HEK293 (cell line): ENCODE results near the gene CTPS2.
A peak's percentile ranks its signal among the peaks of the same experiment; 100 is the strongest.
"Not testable (repeated sequence)": the region's sequence is repeated elsewhere in the genome, so short reads cannot be mapped to it uniquely, and the experiment has no call there.

Experiments
- CTCF ChIA-PET: fragments of 350-600 bp; formaldehyde crosslinking; extraction: SDS; loops from one replicate; lab custom pipeline; 2021; ENCODE audit warnings: antibody characterized with exemption; lab: Yijun Ruan, JAX
- POLR2A ChIA-PET: fragments of 300-600 bp; formaldehyde crosslinking; extraction: SDS; loops from one replicate; lab custom pipeline; 2020; ENCODE audit warnings: antibody characterized with exemption, inconsistent platforms; lab: Yijun Ruan, JAX
- H3K27ac ChIP-seq: fragments of 200-500 bp; sonication (Bioruptor generic); 2 replicates; pipeline ENCODE4 v1.5.1; 2014; ENCODE audit warnings: low read depth, low read length, control low read depth, inconsistent platforms; ENCODE audit errors: extremely low read depth
- H3K36me3 ChIP-seq, 2 experiments: fragments of 200-500 bp in 1 of 2; sonication (Bioruptor generic) in 1 of 2; 1 replicate in 1 of 2; 2 replicates in 1 of 2; pipeline ENCODE4 v1.5.1; 2014 to 2017; ENCODE audit warnings: inconsistent platforms in 2 of 2, low read length in 2 of 2; ENCODE audit not compliant: control insufficient read depth in 2 of 2, insufficient read depth in 1 of 2
- H3K4me1 ChIP-seq: fragments of 200-500 bp; sonication (Bioruptor generic); 2 replicates; pipeline ENCODE4 v1.5.1; 2014; ENCODE audit warnings: mild to moderate bottlenecking, low read length, inconsistent platforms; ENCODE audit not compliant: control insufficient read depth, insufficient read depth
- H3K4me3 ChIP-seq: 2 replicates; pipeline ENCODE4 v1.5.1; 2011; ENCODE audit warnings: low read depth, mild to moderate bottlenecking, control low read depth, low read length, moderate library complexity
- H3K9me3 ChIP-seq: fragments of 200-500 bp; sonication (Bioruptor generic); 2 replicates; pipeline ENCODE4 v1.5.1; 2014; ENCODE audit warnings: low read depth, low read length, inconsistent platforms; ENCODE audit not compliant: control insufficient read depth, insufficient read depth
- ATF2 ChIP-seq: fragments of 450-650 bp; formaldehyde crosslinking; IDR thresholded peaks from 2 replicates; pipeline ENCODE4 v1.5.1; 2016; ENCODE audit warnings: missing biosample characterization, missing genetic modification characterization, low read depth
- FEZF1 ChIP-seq: fragments of 450-650 bp; formaldehyde crosslinking; IDR thresholded peaks from 2 replicates; pipeline ENCODE4 v1.5.1; 2016; ENCODE audit warnings: missing biosample characterization, missing genetic modification characterization
- GLIS1 ChIP-seq: fragments of 450-650 bp; formaldehyde crosslinking; IDR thresholded peaks from 2 replicates; pipeline ENCODE4 v1.5.1; 2016; ENCODE audit warnings: missing biosample characterization, missing genetic modification characterization
- HOXD13 ChIP-seq: sonication (generic); formaldehyde crosslinking; IDR thresholded peaks from 2 replicates; pipeline ENCODE4 v1.8.0; 2022; ENCODE audit warnings: missing genetic modification reagents, borderline replicate concordance
- KLF16 ChIP-seq: fragments of 450-650 bp; formaldehyde crosslinking; IDR thresholded peaks from 2 replicates; pipeline ENCODE4 v1.5.1; 2017; ENCODE audit warnings: missing biosample characterization, missing genetic modification characterization
- MEIS1 ChIP-seq: sonication (generic); formaldehyde crosslinking; IDR thresholded peaks from 2 replicates; pipeline ENCODE4 v1.8.1; 2022; ENCODE audit warnings: missing genetic modification reagents, mild to moderate bottlenecking, borderline replicate concordance
- REPIN1 ChIP-seq: fragments of 450-650 bp; formaldehyde crosslinking; IDR thresholded peaks from 2 replicates; pipeline ENCODE4 v1.5.1; 2017; ENCODE audit warnings: missing biosample characterization, missing genetic modification characterization, low read depth
- SCRT2 ChIP-seq: fragments of 450-650 bp; formaldehyde crosslinking; IDR thresholded peaks from 2 replicates; pipeline ENCODE4 v1.5.1; 2016; ENCODE audit warnings: missing biosample characterization, missing genetic modification characterization
- SP2 ChIP-seq: fragments of 450-650 bp; formaldehyde crosslinking; IDR thresholded peaks from 2 replicates; pipeline ENCODE4 v1.5.1; 2016; ENCODE audit warnings: missing biosample characterization, missing genetic modification characterization
- WT1 ChIP-seq: fragments of 450-650 bp; formaldehyde crosslinking; IDR thresholded peaks from 2 replicates; pipeline ENCODE4 v1.5.1; 2016; ENCODE audit warnings: missing biosample characterization, missing genetic modification characterization
- ZNF114 ChIP-seq: fragments of 450-650 bp; formaldehyde crosslinking; IDR thresholded peaks from 2 replicates; pipeline ENCODE4 v1.5.0; 2017; ENCODE audit warnings: missing biosample characterization, missing genetic modification characterization
- ZNF121 ChIP-seq: fragments of 450-650 bp; formaldehyde crosslinking; IDR thresholded peaks from 2 replicates; pipeline ENCODE4 v1.5.1; 2016; ENCODE audit warnings: missing biosample characterization, missing genetic modification characterization
- ZNF169 ChIP-seq: fragments of 450-650 bp; formaldehyde crosslinking; IDR thresholded peaks from 2 replicates; pipeline ENCODE4 v1.5.1; 2016; ENCODE audit warnings: missing biosample characterization, missing genetic modification characterization
- ZNF239 ChIP-seq: fragments of 450-650 bp; formaldehyde crosslinking; IDR thresholded peaks from 2 replicates; pipeline ENCODE4 v1.5.1; 2016; ENCODE audit warnings: missing biosample characterization, missing genetic modification characterization
- ZNF26 ChIP-seq: fragments of 450-650 bp; formaldehyde crosslinking; IDR thresholded peaks from 2 replicates; pipeline ENCODE4 v1.5.1; 2016; ENCODE audit warnings: missing biosample characterization, missing genetic modification characterization
- ZNF324 ChIP-seq: fragments of 450-650 bp; formaldehyde crosslinking; IDR thresholded peaks from 2 replicates; pipeline ENCODE4 v1.5.1; 2016; ENCODE audit warnings: missing biosample characterization, missing genetic modification characterization
- ZNF354C ChIP-seq: fragments of 450-650 bp; formaldehyde crosslinking; IDR thresholded peaks from 2 replicates; pipeline ENCODE4 v1.5.1; 2016; ENCODE audit warnings: missing biosample characterization, missing genetic modification characterization, low read depth, borderline replicate concordance
- ZNF580 ChIP-seq: fragments of 450-650 bp; formaldehyde crosslinking; IDR thresholded peaks from 2 replicates; pipeline ENCODE4 v1.5.1; 2016; ENCODE audit warnings: missing biosample characterization, missing genetic modification characterization
- ZNF600 ChIP-seq: fragments of 450-650 bp; formaldehyde crosslinking; IDR thresholded peaks from 2 replicates; pipeline ENCODE4 v1.5.1; 2016; ENCODE audit warnings: missing biosample characterization, missing genetic modification characterization
- ZNF747 ChIP-seq: fragments of 450-650 bp; formaldehyde crosslinking; IDR thresholded peaks from 2 replicates; pipeline ENCODE4 v1.5.1; 2016; ENCODE audit warnings: missing biosample characterization, missing genetic modification characterization
- ZSCAN30 ChIP-seq: fragments of 450-650 bp; IDR thresholded peaks from 2 replicates; pipeline ENCODE4 v1.5.1; 2018; ENCODE audit warnings: missing biosample characterization, mild to moderate bottlenecking, missing genetic modification characterization, moderate library complexity

Gene CTPS2

GRCh38 chrX:16727637-16728036, 15.2 kb upstream of the CTPS2 start (continued):
- TF ChIP-seq ZNF26: no peak

GRCh38 chrX:16726347-16726988, 14.0 kb upstream of the CTPS2 start:
- H3K36me3 ChIP-seq: peaks cover 12 to 15% of the 10 kb centered on the region in 2 experiments; a peak in 2 of 3 replicates
- CTCF ChIA-PET, H3K4me1 ChIP-seq, H3K4me3 ChIP-seq, H3K27ac ChIP-seq, H3K9me3 ChIP-seq, POLR2A ChIA-PET: not testable (repeated sequence)

- no peak overlapping the region for H3K27ac ChIP-seq
- H3K4me1 ChIP-seq: no peaks in the 10 kb centered on the region; the same call in 1 of the 2 replicates
- H3K4me3 ChIP-seq: no peak overlapping the region
- ChIA-PET POLR2A (interaction anchor here (1.0 kb wide), 1 partner anchor 47 kb away, joined by 3 read pairs; no protein-coding TSS in a partner anchor), CTCF (no interaction called here)
- TF ChIP-seq FEZF1 (tag by site-specific recombination): no peak
- 0 out of 2 replicates have a peak, but pooled peaks have one; percentile 22 for TF ChIP-seq ZNF121 (tag by site-specific recombination)
- H3K9me3 ChIP-seq: no peaks in the 10 kb centered on the region
- peaks cover 8 to 13% of the 10 kb centered on the region in 2 experiments; a peak in 2 of 3 replicates for H3K36me3 ChIP-seq
These were observed 12.6 kb upstream of the CTPS2 start for GRCh38 chrX:16725072-16725471.

GRCh38 chrX:16722481-16722880, 10.0 kb upstream of the CTPS2 start:
- no peak for TF ChIP-seq ZNF580 (tag by site-specific recombination)
- TF ChIP-seq ZNF747 (tag by site-specific recombination): no peak
- 0 out of 2 replicates have a peak, but pooled peaks have one; percentile 18 for TF ChIP-seq WT1 (tag by site-specific recombination)
- no peak for TF ChIP-seq SCRT2 (tag by site-specific recombination)
- TF ChIP-seq GLIS1 (tag by site-specific recombination): 0 out of 2 replicates have a peak, but pooled peaks have one; percentile 14
- Histone ChIP-seq H3K4me3 (no peak overlapping the region), H3K4me1 (no peaks in the 10 kb centered on the region; the same call in 1 of the 2 replicates), H3K36me3 (peaks cover 0 to 13% of the 10 kb centered on the region in 2 experiments; a peak in 2 of 3 replicates), H3K9me3 (no peaks in the 10 kb centered on the region), H3K27ac (no peak overlapping the region)
- POLR2A ChIA-PET: interaction anchor here (2.8 kb wide), 1 partner anchor 49 kb away, joined by 8 read pairs; no protein-coding TSS in a partner anchor
- CTCF ChIA-PET: interaction anchor here (1.4 kb wide), 1 partner anchor 285 kb away, joined by 4 read pairs; no protein-coding TSS in a partner anchor

GRCh38 chrX:16719334-16720084, 7.0 kb upstream of the CTPS2 start, which contains the start of gene SYAP1:
Gene SYAP1, plus strand, starts transcription at chrX:16719612. Its CDS starts 113 bp downstream, at chrX:16719725.
- Histone ChIP-seq H3K4me3 (peak within 1 kb of the TSS; percentile 89), H3K36me3 (peaks cover 0 to 9% of the 10 kb centered on the region in 2 experiments; a peak in 2 of 3 replicates), H3K27ac (peak within 1 kb of the TSS; percentile 81), H3K4me1 (no peaks in the 10 kb centered on the region; the same call in 1 of the 2 replicates), H3K9me3 (no peaks in the 10 kb centered on the region)
- ChIA-PET POLR2A (interaction anchor here (0.6 to 2.1 kb wide), 28 partner anchors 8 to 981 kb away, joined by 3 to 36 read pairs (median 4); partner anchors contain the start of genes AP1S2, CA5B and TXLNG), CTCF (interaction anchor here (0.6 to 1.2 kb wide), 5 partner anchors 84 to 922 kb away, joined by 3 to 5 read pairs (median 3); no protein-coding TSS in a partner anchor)
- peak; percentile 58 for TF ChIP-seq ZNF600 (tag by site-specific recombination)
- 0 out of 2 replicates have a peak, but pooled peaks have one; percentile 26 for TF ChIP-seq KLF16 (tag by site-specific recombination)
- TF ChIP-seq REPIN1 (tag by site-specific recombination): no peak
- TF ChIP-seq ZSCAN30 (tag by site-specific recombination): peak; percentile 65
- peak; percentile 99 for TF ChIP-seq ATF2
- TF ChIP-seq ZNF239 (tag by site-specific recombination): no peak
- no peak for TF ChIP-seq FEZF1 (tag by site-specific recombination)
- no peak for TF ChIP-seq ZNF354C
- no peak for TF ChIP-seq HOXD13
- TF ChIP-seq ZNF114 (tag by site-specific recombination): no peak
- TF ChIP-seq ZNF324 (tag by site-specific recombination): no peak
- TF ChIP-seq MEIS1 (CRISPR knock-in tag): no peak
- TF ChIP-seq SP2 (tag by site-specific recombination): peak; percentile 97
- no peak for TF ChIP-seq ZNF169
